MM.1S (cell line): ENCODE data around the gene TSPOAP1.

Experiments
- DNase-seq: peaks from one replicate; pipeline ENCODE4 v3.0.0-alpha.2; 2015
- H2AFZ ChIP-seq: fragments of 300-600 bp; sonication (generic); 2 replicates; pipeline ENCODE4 v1.6.0; 2016; ENCODE audit warnings: antibody characterized with exemption, low read length
- H3F3A ChIP-seq: fragments of 300-600 bp; sonication (generic); 2 replicates; pipeline ENCODE4 v1.6.1; 2016; ENCODE audit warnings: mild to moderate bottlenecking, antibody characterized with exemption, low read length, moderate library complexity, mixed read lengths; ENCODE audit not compliant: insufficient read depth
- H3K27ac ChIP-seq: fragments of 300-600 bp; sonication (generic); 2 replicates; pipeline ENCODE4 v1.5.1; 2016; ENCODE audit warnings: mild to moderate bottlenecking, low read length
- H3K27me3 ChIP-seq: fragments of 300-600 bp; sonication (generic); replicated peaks from 2 replicates; pipeline ENCODE4 v1.6.0; 2016; ENCODE audit warnings: low read length; ENCODE audit not compliant: insufficient read depth
- H3K36me3 ChIP-seq: fragments of 300-600 bp; sonication (generic); replicated peaks from 2 replicates; pipeline ENCODE4 v1.6.1; 2016; ENCODE audit warnings: mild to moderate bottlenecking, low read length, mixed read lengths; ENCODE audit not compliant: insufficient read depth
- H3K4me1 ChIP-seq: fragments of 300-600 bp; sonication (generic); 2 replicates; pipeline ENCODE4 v1.6.1; 2016; ENCODE audit warnings: low read length, mixed read lengths
- H3K4me2 ChIP-seq: fragments of 300-600 bp; sonication (generic); 2 replicates; pipeline ENCODE4 v1.6.0; 2016; ENCODE audit warnings: low read depth, low read length
- H3K4me3 ChIP-seq: fragments of 300-600 bp; sonication (generic); 2 replicates; pipeline ENCODE4 v1.5.1; 2016; ENCODE audit warnings: low read length, mixed read lengths
- H3K79me2 ChIP-seq: fragments of 300-600 bp; sonication (generic); 2 replicates; pipeline ENCODE4 v1.6.1; 2016; ENCODE audit warnings: mixed run types, low read length, mixed read lengths
- H3K9ac ChIP-seq: fragments of 300-600 bp; sonication (generic); 2 replicates; pipeline ENCODE4 v1.6.1; 2016; ENCODE audit warnings: low read length, mixed read lengths
- H3K9me2 ChIP-seq: fragments of 300-600 bp; sonication (generic); replicated peaks from 2 replicates; pipeline ENCODE4 v1.6.1; 2016; ENCODE audit warnings: mild to moderate bottlenecking, low read length, mixed read lengths; ENCODE audit not compliant: insufficient read depth
- H3K9me3 ChIP-seq: fragments of 300-600 bp; sonication (generic); replicated peaks from 2 replicates; pipeline ENCODE4 v1.6.1; 2016; ENCODE audit warnings: mild to moderate bottlenecking, low read length, mixed read lengths; ENCODE audit not compliant: insufficient read depth
- H4K20me1 ChIP-seq: fragments of 300-600 bp; sonication (generic); 2 replicates; pipeline ENCODE4 v1.6.1; 2016; ENCODE audit warnings: mild to moderate bottlenecking, low read length, moderate library complexity, mixed read lengths; ENCODE audit not compliant: insufficient read depth
- CTCF ChIP-seq: fragments of 300-600 bp; sonication (generic); IDR thresholded peaks from 2 replicates; pipeline ENCODE4 v1.5.1; 2016; ENCODE audit warnings: antibody characterized with exemption, low read length, mixed read lengths
- EZH2 ChIP-seq: fragments of 300-600 bp; sonication (generic); optimal IDR thresholded peaks from 2 replicates; pipeline ENCODE3; 2017; ENCODE audit warnings: low read depth, mild to moderate bottlenecking, antibody characterized with exemption, low read length, mixed read lengths
- EZH2phosphoT487 ChIP-seq: fragments of 300-600 bp; sonication (generic); IDR thresholded peaks from 2 replicates; pipeline ENCODE4 v1.6.1; 2018; ENCODE audit warnings: antibody characterized with exemption, low read length

Gene TSPOAP1

GRCh38 chr17:58334256-58334655 is 5.7 kb upstream of the TSPOAP1 start:
- no peak for DNase-seq
- Histone ChIP-seq H3K27ac (peak overlapping the region; percentile 100; the same call in 1 of the 2 replicates), H3K4me1 (peaks cover 73% of the 10 kb centered on the region), H3K4me3 (no peak overlapping the region), H3K9me3 (no peaks in the 10 kb centered on the region), H2AFZ (no peak overlapping the region), H4K20me1 (peaks cover 17% of the 10 kb centered on the region; the same call in 1 of the 2 replicates), H3K9me2 (no peaks in the 10 kb centered on the region), H3K4me2 (peak overlapping the region; percentile 99), H3K9ac (no peak overlapping the region), H3K27me3 (no peaks in the 10 kb centered on the region), H3F3A (peaks cover 98% of the 10 kb centered on the region), H3K36me3 (peaks cover 16% of the 10 kb centered on the region), H3K79me2 (peaks cover 75% of the 10 kb centered on the region)
- TF ChIP-seq EZH2phosphoT487 (no peak), CTCF (no peak), EZH2 (no peak)

- Histone ChIP-seq H3K4me3 (0 out of 2 replicates have a peak overlapping the region, but pooled peaks have one; percentile 100), H4K20me1 (peaks cover 17% of the 10 kb centered on the region; the same call in 1 of the 2 replicates), H3K9me3 (no peaks in the 10 kb centered on the region), H3K9me2 (no peaks in the 10 kb centered on the region), H3K4me2 (peak overlapping the region; percentile 98), H3K27ac (peak overlapping the region; percentile 100; the same call in 1 of the 2 replicates), H2AFZ (no peak overlapping the region), H3F3A (peaks cover 98% of the 10 kb centered on the region), H3K36me3 (peaks cover 16% of the 10 kb centered on the region), H3K4me1 (peaks cover 73% of the 10 kb centered on the region), H3K9ac (peak overlapping the region; percentile 99; the same call in 1 of the 2 replicates), H3K79me2 (peaks cover 73% of the 10 kb centered on the region), H3K27me3 (no peaks in the 10 kb centered on the region)
- DNase-seq: no peak
- TF ChIP-seq CTCF: no peak
- no peak for TF ChIP-seq EZH2
- TF ChIP-seq EZH2phosphoT487: no peak
These were observed 5.2 kb upstream of the TSPOAP1 start for GRCh38 chr17:58333736-58334207.

- peaks cover 74% of the 10 kb centered on the region for H3K4me1 ChIP-seq
- H4K20me1 ChIP-seq: peaks cover 17% of the 10 kb centered on the region; the same call in 1 of the 2 replicates
- DNase-seq: peak; percentile 26
- peaks cover 98% of the 10 kb centered on the region for H3F3A ChIP-seq
- no peaks in the 10 kb centered on the region for H3K27me3 ChIP-seq
- H3K9ac ChIP-seq: peak overlapping the region; percentile 99
- no peak overlapping the region for H2AFZ ChIP-seq
- peak overlapping the region; percentile 100 for H3K27ac ChIP-seq
- TF ChIP-seq CTCF (no peak), EZH2 (no peak), EZH2phosphoT487 (no peak)
- peak overlapping the region; percentile 98 for H3K4me2 ChIP-seq
- peaks cover 16% of the 10 kb centered on the region for H3K36me3 ChIP-seq
- H3K79me2 ChIP-seq: peaks cover 73% of the 10 kb centered on the region
- no peaks in the 10 kb centered on the region for H3K9me2 ChIP-seq
- peak overlapping the region; percentile 100 for H3K4me3 ChIP-seq
- no peaks in the 10 kb centered on the region for H3K9me3 ChIP-seq
These were observed 4.5 kb upstream of the TSPOAP1 start for GRCh38 chr17:58332778-58333735.
